Kidney capillary endothelial cell (primary cell): ENCODE measurements around the gene SPRR2G.
"Not testable (repeated sequence)": the region's sequence is repeated elsewhere in the genome, so short reads cannot be mapped to it uniquely, and the experiment has no call there.

Experiments used
- DNase-seq: peaks from one replicate; pipeline ENCODE4 v3.0.0-alpha.2; 2018; ENCODE audit warnings: low spot score

The SPRR2G gene

GRCh38 chr1:153113416-153113815, 37.3 kb downstream of the SPRR2G start, which contains the start of gene SPRR2F:
SPRR2F (minus strand) TSS chr1:153113516; CDS start chr1:153112733, 783 bp downstream.
- DNase-seq: no peak

- not testable (repeated sequence) for DNase-seq
These were observed 38.2 kb downstream of the SPRR2G start for GRCh38 chr1:153112454-153112853.

- peak; percentile 57 for DNase-seq
These were observed 50.4 kb downstream of the SPRR2G start for GRCh38 chr1:153100245-153100644.
